HEK293 (cell line): ENCODE results near the gene SIGLEC10.

Experiments
- CTCF ChIA-PET: fragments of 350-600 bp; formaldehyde crosslinking; extraction: SDS; loops from one replicate; lab custom pipeline; 2021; ENCODE audit warnings: antibody characterized with exemption; lab: Yijun Ruan, JAX
- POLR2A ChIA-PET: fragments of 300-600 bp; formaldehyde crosslinking; extraction: SDS; loops from one replicate; lab custom pipeline; 2020; ENCODE audit warnings: antibody characterized with exemption, inconsistent platforms; lab: Yijun Ruan, JAX
- H3K27ac ChIP-seq: fragments of 200-500 bp; sonication (Bioruptor generic); 2 replicates; pipeline ENCODE4 v1.5.1; 2014; ENCODE audit warnings: low read depth, low read length, control low read depth, inconsistent platforms; ENCODE audit errors: extremely low read depth
- H3K36me3 ChIP-seq, 2 experiments: fragments of 200-500 bp in 1 of 2; sonication (Bioruptor generic) in 1 of 2; 1 replicate in 1 of 2; 2 replicates in 1 of 2; pipeline ENCODE4 v1.5.1; 2014 to 2017; ENCODE audit warnings: inconsistent platforms in 2 of 2, low read length in 2 of 2; ENCODE audit not compliant: control insufficient read depth in 2 of 2, insufficient read depth in 1 of 2
- H3K4me1 ChIP-seq: fragments of 200-500 bp; sonication (Bioruptor generic); 2 replicates; pipeline ENCODE4 v1.5.1; 2014; ENCODE audit warnings: mild to moderate bottlenecking, low read length, inconsistent platforms; ENCODE audit not compliant: control insufficient read depth, insufficient read depth
- H3K4me3 ChIP-seq: 2 replicates; pipeline ENCODE4 v1.5.1; 2011; ENCODE audit warnings: low read depth, mild to moderate bottlenecking, control low read depth, low read length, moderate library complexity
- H3K9me3 ChIP-seq: fragments of 200-500 bp; sonication (Bioruptor generic); 2 replicates; pipeline ENCODE4 v1.5.1; 2014; ENCODE audit warnings: low read depth, low read length, inconsistent platforms; ENCODE audit not compliant: control insufficient read depth, insufficient read depth
- BCL11B ChIP-seq: fragments of 450-650 bp; formaldehyde crosslinking; IDR thresholded peaks from 2 replicates; pipeline ENCODE4 v1.5.1; 2016; ENCODE audit warnings: low read depth, missing biosample characterization, missing genetic modification characterization
- HOXC10 ChIP-seq: sonication (generic); formaldehyde crosslinking; IDR thresholded peaks from 2 replicates; pipeline ENCODE4 v1.8.1; 2023; ENCODE audit warnings: mild to moderate bottlenecking, missing genetic modification reagents
- KLF7 ChIP-seq: fragments of 450-650 bp; formaldehyde crosslinking; IDR thresholded peaks from 2 replicates; pipeline ENCODE4 v1.5.1; 2016; ENCODE audit warnings: missing biosample characterization, missing genetic modification characterization, borderline replicate concordance
- MZF1 ChIP-seq: fragments of 450-650 bp; formaldehyde crosslinking; IDR thresholded peaks from 2 replicates; pipeline ENCODE4 v1.5.1; 2017; ENCODE audit warnings: missing biosample characterization, missing genetic modification characterization, borderline replicate concordance
- ZBTB10 ChIP-seq: fragments of 450-650 bp; formaldehyde crosslinking; IDR thresholded peaks from 2 replicates; pipeline ENCODE4 v1.5.1; 2016; ENCODE audit warnings: missing biosample characterization, missing genetic modification characterization
- ZBTB49 ChIP-seq: fragments of 450-650 bp; formaldehyde crosslinking; IDR thresholded peaks from 2 replicates; pipeline ENCODE4 v1.5.1; 2016; ENCODE audit warnings: missing biosample characterization, missing genetic modification characterization, low read depth
- ZNF202 ChIP-seq: fragments of 450-650 bp; formaldehyde crosslinking; IDR thresholded peaks from 2 replicates; pipeline ENCODE4 v1.5.1; 2016; ENCODE audit warnings: missing biosample characterization, missing genetic modification characterization, borderline replicate concordance
- ZNF350 ChIP-seq: fragments of 450-650 bp; formaldehyde crosslinking; IDR thresholded peaks from 2 replicates; pipeline ENCODE4 v1.5.0; 2017; ENCODE audit warnings: missing biosample characterization, mild to moderate bottlenecking, missing genetic modification characterization
- ZNF37A ChIP-seq: fragments of 450-650 bp; IDR thresholded peaks from 2 replicates; pipeline ENCODE4 v1.5.1; 2018; ENCODE audit warnings: missing biosample characterization, missing genetic modification characterization
- ZNF48 ChIP-seq: fragments of 450-650 bp; formaldehyde crosslinking; IDR thresholded peaks from 2 replicates; pipeline ENCODE4 v1.5.1; 2016; ENCODE audit warnings: missing biosample characterization, missing genetic modification characterization
- ZNF510 ChIP-seq: fragments of 450-650 bp; formaldehyde crosslinking; IDR thresholded peaks from 2 replicates; pipeline ENCODE4 v1.5.1; 2018; ENCODE audit warnings: mild to moderate bottlenecking, missing genetic modification characterization, missing biosample characterization; ENCODE audit not compliant: insufficient replicate concordance
- ZNF548 ChIP-seq: fragments of 450-650 bp; formaldehyde crosslinking; IDR thresholded peaks from 2 replicates; pipeline ENCODE4 v1.5.1; 2016; ENCODE audit warnings: missing biosample characterization, missing genetic modification characterization
- ZNF600 ChIP-seq: fragments of 450-650 bp; formaldehyde crosslinking; IDR thresholded peaks from 2 replicates; pipeline ENCODE4 v1.5.1; 2016; ENCODE audit warnings: missing biosample characterization, missing genetic modification characterization
- TF ChIP-seq, protein P1 (sequence below): fragments of 450-650 bp; formaldehyde crosslinking; IDR thresholded peaks from 2 replicates; pipeline ENCODE4 v1.5.1; 2016; ENCODE audit warnings: missing biosample characterization, missing genetic modification characterization

Gene SIGLEC10

GRCh38 chr19:51361239-51361638 is 56.2 kb downstream of the SIGLEC10 start:
- peaks cover 16% of the 10 kb centered on the region for H3K4me1 ChIP-seq
- H3K9me3 ChIP-seq, result no peaks in the 10 kb centered on the region
- CTCF ChIA-PET, result interaction anchor here (0.6 kb wide), 1 partner anchor 46 kb away, joined by 6 read pairs; no protein-coding TSS in a partner anchor
- H3K36me3 ChIP-seq, result no peaks in the 10 kb centered on the region; a peak in 1 of 3 replicates
- H3K27ac ChIP-seq, result no peak overlapping the region
- no peak overlapping the region for H3K4me3 ChIP-seq
- POLR2A ChIA-PET, result interaction anchor here (0.7 to 2.8 kb wide), 3 partner anchors 19 to 33 kb away, joined by 3 to 15 read pairs (median 5); partner anchors contain the start of gene VSIG10L
- TF ChIP-seq ZNF48 (tag by site-specific recombination) (no peak), HOXC10 (CRISPR knock-in tag) (no peak), ZBTB49 (no peak), ZNF510 (tag by site-specific recombination) (no peak), ZNF600 (tag by site-specific recombination) (no peak), BCL11B (tag by site-specific recombination) (no peak), ZNF37A (no peak), ZNF350 (no peak), ZBTB10 (tag by site-specific recombination) (no peak), KLF7 (tag by site-specific recombination) (no peak), MZF1 (tag by site-specific recombination) (no peak), ZNF202 (no peak), ZNF548 (no peak)
- TF ChIP-seq, protein P1, sequence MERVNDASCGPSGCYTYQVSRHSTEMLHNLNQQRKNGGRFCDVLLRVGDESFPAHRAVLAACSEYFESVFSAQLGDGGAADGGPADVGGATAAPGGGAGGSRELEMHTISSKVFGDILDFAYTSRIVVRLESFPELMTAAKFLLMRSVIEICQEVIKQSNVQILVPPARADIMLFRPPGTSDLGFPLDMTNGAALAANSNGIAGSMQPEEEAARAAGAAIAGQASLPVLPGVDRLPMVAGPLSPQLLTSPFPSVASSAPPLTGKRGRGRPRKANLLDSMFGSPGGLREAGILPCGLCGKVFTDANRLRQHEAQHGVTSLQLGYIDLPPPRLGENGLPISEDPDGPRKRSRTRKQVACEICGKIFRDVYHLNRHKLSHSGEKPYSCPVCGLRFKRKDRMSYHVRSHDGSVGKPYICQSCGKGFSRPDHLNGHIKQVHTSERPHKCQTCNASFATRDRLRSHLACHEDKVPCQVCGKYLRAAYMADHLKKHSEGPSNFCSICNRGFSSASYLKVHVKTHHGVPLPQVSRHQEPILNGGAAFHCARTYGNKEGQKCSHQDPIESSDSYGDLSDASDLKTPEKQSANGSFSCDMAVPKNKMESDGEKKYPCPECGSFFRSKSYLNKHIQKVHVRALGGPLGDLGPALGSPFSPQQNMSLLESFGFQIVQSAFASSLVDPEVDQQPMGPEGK (tag by site-specific recombination), result no peak
